ENCODE measurements around the gene SPAG16.

The SPAG16 gene

GRCh38 chr2:214220251-214220650 is 936.0 kb downstream of the SPAG16 start:
- TF ChIP-seq TAF1 (IDR thresholded peaks at IDR 0.05; ENCODE audit: borderline replicate concordance, insufficient read depth, low read length) = no peak
- TF ChIP-seq POLR2AphosphoS5 (IDR thresholded peaks at IDR 0.05; ENCODE audit: low read depth, low read length) = no peak

- no peak for TF ChIP-seq FOXP2 (optimal IDR thresholded peaks at IDR 0.05; ENCODE audit: borderline replicate concordance, extremely low read depth, extremely low read length, insufficient read depth)
- TF ChIP-seq SIN3A (IDR thresholded peaks at IDR 0.05; ENCODE audit: borderline replicate concordance, insufficient read depth, low read length) = no peak
- no peak for TF ChIP-seq TAF1 (IDR thresholded peaks at IDR 0.05; ENCODE audit: borderline replicate concordance, insufficient read depth, low read length)
- no peak for TF ChIP-seq POLR2AphosphoS5 (IDR thresholded peaks at IDR 0.05; ENCODE audit: low read depth, low read length)
- TF ChIP-seq REST (IDR thresholded peaks at IDR 0.05; ENCODE audit: insufficient read depth in 1 of 2, low read depth in 2 of 2, low read length in 2 of 2) = no peak
These were observed 941.8 kb downstream of the SPAG16 start for GRCh38 chr2:214226061-214226460.

GRCh38 chr2:214232271-214232670 is 948.0 kb downstream of the SPAG16 start:
- TF ChIP-seq POLR2AphosphoS5 (IDR thresholded peaks at IDR 0.05; ENCODE audit: low read depth, low read length) = no peak
- TF ChIP-seq REST (IDR thresholded peaks at IDR 0.05; ENCODE audit: insufficient read depth in 1 of 2, low read depth in 2 of 2, low read length in 2 of 2) = no peak
- no peak for TF ChIP-seq FOXP2 (optimal IDR thresholded peaks at IDR 0.05; ENCODE audit: borderline replicate concordance, extremely low read depth, extremely low read length, insufficient read depth)
- no peak for TF ChIP-seq TAF1 (IDR thresholded peaks at IDR 0.05; ENCODE audit: borderline replicate concordance, insufficient read depth, low read length)
- TF ChIP-seq SIN3A (IDR thresholded peaks at IDR 0.05; ENCODE audit: borderline replicate concordance, insufficient read depth, low read length) = no peak

- TF ChIP-seq TAF1 (IDR thresholded peaks at IDR 0.05; ENCODE audit: borderline replicate concordance, insufficient read depth, low read length) = no peak
- TF ChIP-seq REST (IDR thresholded peaks at IDR 0.05; ENCODE audit: insufficient read depth in 1 of 2, low read depth in 2 of 2, low read length in 2 of 2) = no peak
- TF ChIP-seq POLR2AphosphoS5 (IDR thresholded peaks at IDR 0.05; ENCODE audit: low read depth, low read length) = no peak
- no peak for TF ChIP-seq FOXP2 (optimal IDR thresholded peaks at IDR 0.05; ENCODE audit: borderline replicate concordance, extremely low read depth, extremely low read length, insufficient read depth)
- TF ChIP-seq SIN3A (IDR thresholded peaks at IDR 0.05; ENCODE audit: borderline replicate concordance, insufficient read depth, low read length) = no peak
These were observed 948.9 kb downstream of the SPAG16 start for GRCh38 chr2:214233164-214233563.

GRCh38 chr2:214242797-214243196 is 958.5 kb downstream of the SPAG16 start:
- TF ChIP-seq POLR2AphosphoS5 (IDR thresholded peaks at IDR 0.05; ENCODE audit: low read depth, low read length) = no peak
- TF ChIP-seq SIN3A (IDR thresholded peaks at IDR 0.05; ENCODE audit: borderline replicate concordance, insufficient read depth, low read length) = no peak
- TF ChIP-seq REST (IDR thresholded peaks at IDR 0.05; ENCODE audit: insufficient read depth in 1 of 2, low read depth in 2 of 2, low read length in 2 of 2) = no peak
- no peak for TF ChIP-seq FOXP2 (optimal IDR thresholded peaks at IDR 0.05; ENCODE audit: borderline replicate concordance, extremely low read depth, extremely low read length, insufficient read depth)
- TF ChIP-seq TAF1 (IDR thresholded peaks at IDR 0.05; ENCODE audit: borderline replicate concordance, insufficient read depth, low read length) = no peak
